H9 (cell line): Measurements from ENCODE around the gene RAB39A. TPM values are rescaled to one million over a fixed set of nuclear protein-coding genes. Genes with fewer than 3 reads are reported as not detected.

ENCODE experiments used
- DNase-seq: peaks from one replicate; pipeline ENCODE4 v3.0.0-alpha.2; 2017
- H2AFZ ChIP-seq: one replicate; pipeline ENCODE4 v1.6.1; 2013; ENCODE audit warnings: mild to moderate bottlenecking, low read length, control low read depth, moderate library complexity
- H2AK5ac ChIP-seq: 2 replicates; pipeline ENCODE4 v1.6.1; 2013; ENCODE audit warnings: low read length, control low read depth, mixed read lengths; ENCODE audit not compliant: insufficient read length
- H2BK120ac ChIP-seq: one replicate; pipeline ENCODE4 v1.6.1; 2013; ENCODE audit warnings: low read depth, mild to moderate bottlenecking, low read length, control low read depth, inconsistent platforms; ENCODE audit not compliant: poor library complexity, severe bottlenecking
- H2BK12ac ChIP-seq: 2 replicates; pipeline ENCODE4 v1.6.1; 2013; ENCODE audit warnings: low read length, control low read depth, mixed read lengths, low read depth; ENCODE audit not compliant: insufficient read length
- H2BK15ac ChIP-seq: 2 replicates; pipeline ENCODE4 v1.6.1; 2013; ENCODE audit warnings: low read depth, low read length, control low read depth
- H2BK20ac ChIP-seq: one replicate; pipeline ENCODE4 v1.6.1; 2013; ENCODE audit warnings: low read depth, mild to moderate bottlenecking, low read length, control low read depth, inconsistent platforms; ENCODE audit not compliant: poor library complexity, severe bottlenecking
- H2BK5ac ChIP-seq: 2 replicates; pipeline ENCODE4 v1.6.1; 2013; ENCODE audit warnings: low read length, control low read depth, mixed read lengths; ENCODE audit not compliant: insufficient read length
- H3K14ac ChIP-seq: 2 replicates; pipeline ENCODE4 v1.6.1; 2013; ENCODE audit warnings: low read length, control low read depth; ENCODE audit not compliant: insufficient read depth
- H3K18ac ChIP-seq: 2 replicates; pipeline ENCODE4 v1.6.1; 2013; ENCODE audit warnings: low read depth, mild to moderate bottlenecking, mixed read lengths, low read length, control low read depth; ENCODE audit not compliant: insufficient read length
- H3K23ac ChIP-seq: 2 replicates; pipeline ENCODE4 v1.6.1; 2013; ENCODE audit warnings: low read length, control low read depth, mixed read lengths, low read depth; ENCODE audit not compliant: insufficient read length
- H3K23me2 ChIP-seq: 2 replicates; pipeline ENCODE4 v1.6.1; 2013; ENCODE audit warnings: low read depth, mild to moderate bottlenecking, mixed read lengths, low read length, control low read depth; ENCODE audit not compliant: insufficient read length, poor library complexity, severe bottlenecking
- H3K27ac ChIP-seq: 2 replicates; pipeline ENCODE4 v1.5.1; 2013; ENCODE audit warnings: low read length, control low read depth, mixed read lengths, low read depth; ENCODE audit not compliant: insufficient read length
- H3K27me3 ChIP-seq: 2 replicates; pipeline ENCODE4 v1.6.1; 2013; ENCODE audit warnings: low read length, control low read depth, inconsistent platforms; ENCODE audit not compliant: insufficient read depth
- H3K4ac ChIP-seq: 2 replicates; pipeline ENCODE4 v1.6.1; 2013; ENCODE audit warnings: low read depth, mild to moderate bottlenecking, control low read depth, inconsistent platforms, low read length, moderate library complexity
- H3K4me1 ChIP-seq: 2 replicates; pipeline ENCODE4 v1.6.1; 2013; ENCODE audit warnings: low read length, control low read depth, inconsistent platforms; ENCODE audit not compliant: insufficient read depth
- H3K4me2 ChIP-seq: 2 replicates; pipeline ENCODE4 v1.6.1; 2013; ENCODE audit warnings: low read length, control low read depth, mixed read lengths; ENCODE audit not compliant: insufficient read length, insufficient read depth
- H3K56ac ChIP-seq: 2 replicates; pipeline ENCODE4 v1.6.1; 2013; ENCODE audit warnings: low read depth, mild to moderate bottlenecking, mixed read lengths, low read length, control low read depth; ENCODE audit not compliant: insufficient read length
- H3K79me1 ChIP-seq: 2 replicates; pipeline ENCODE4 v1.6.1; 2013; ENCODE audit warnings: low read depth, mild to moderate bottlenecking, moderate library complexity, low read length, control low read depth, inconsistent platforms; ENCODE audit not compliant: insufficient read depth, poor library complexity, severe bottlenecking
- H3K79me2 ChIP-seq: 2 replicates; pipeline ENCODE4 v1.6.1; 2013; ENCODE audit warnings: low read length, control low read depth, inconsistent platforms; ENCODE audit not compliant: insufficient read depth
- H3K9ac ChIP-seq: 2 replicates; pipeline ENCODE4 v1.6.1; 2013; ENCODE audit warnings: low read length, control low read depth, mixed read lengths; ENCODE audit not compliant: insufficient read length; ENCODE audit errors: extremely low read depth
- H3K9me3 ChIP-seq: one replicate; pipeline ENCODE4 v1.6.1; 2013; ENCODE audit warnings: low read depth, low read length, inconsistent platforms; ENCODE audit not compliant: control insufficient read depth
- H3T11ph ChIP-seq: one replicate; pipeline ENCODE4 v1.6.1; 2013; ENCODE audit warnings: mild to moderate bottlenecking, low read length, control low read depth, inconsistent platforms
- H4K20me1 ChIP-seq: one replicate; pipeline ENCODE4 v1.6.1; 2013; ENCODE audit not compliant: control insufficient read depth, insufficient read length, insufficient read depth
- H4K5ac ChIP-seq: 2 replicates; pipeline ENCODE4 v1.6.1; 2013; ENCODE audit warnings: low read depth, mild to moderate bottlenecking, mixed read lengths, low read length, control low read depth; ENCODE audit not compliant: insufficient read length
- H4K8ac ChIP-seq: replicated peaks from 2 replicates; pipeline ENCODE4 v1.6.1; 2013; ENCODE audit warnings: low read length, control low read depth, mixed read lengths, low read depth; ENCODE audit not compliant: insufficient read length
- H4K91ac ChIP-seq: 2 replicates; pipeline ENCODE4 v1.6.1; 2013; ENCODE audit warnings: low read depth, mild to moderate bottlenecking, moderate library complexity, mixed read lengths, low read length, control low read depth; ENCODE audit not compliant: insufficient read length
- H3K27ac Mint-ChIP-seq, 3 experiments: 2 replicates in 2 of 3; 3 replicates in 1 of 3; pipeline ENCODE4 v1.8.0; 2020 to 2021; ENCODE audit warnings: mixed read lengths in 3 of 3, mild to moderate bottlenecking in 1 of 3, moderate library complexity in 1 of 3
- H3K27me3 Mint-ChIP-seq: 2 replicates; pipeline ENCODE4 v1.8.0; 2021; ENCODE audit warnings: low read depth, mild to moderate bottlenecking, moderate library complexity, mixed read lengths
- H3K36me3 Mint-ChIP-seq, 3 experiments: 2 replicates in 2 of 3; 3 replicates in 1 of 3; pipeline ENCODE4 v1.8.0; 2020 to 2021; ENCODE audit warnings: low read depth in 3 of 3, mixed read lengths in 3 of 3; ENCODE audit not compliant: insufficient read depth in 1 of 3
- H3K4me1 Mint-ChIP-seq, 2 experiments: 2 replicates each; pipeline ENCODE4 v1.8.0; 2020; ENCODE audit warnings: mixed read lengths in 2 of 2
- H3K4me3 Mint-ChIP-seq, 2 experiments: 2 replicates in 1 of 2; 3 replicates in 1 of 2; pipeline ENCODE4 v1.8.0; 2020 to 2021; ENCODE audit warnings: mild to moderate bottlenecking in 2 of 2, mixed read lengths in 2 of 2, moderate library complexity in 1 of 2
- H3K9me3 Mint-ChIP-seq, 2 experiments: 2 replicates in 1 of 2; 3 replicates in 1 of 2; pipeline ENCODE4 v1.8.0; 2020; ENCODE audit warnings: mild to moderate bottlenecking in 2 of 2, mixed read lengths in 2 of 2, moderate library complexity in 1 of 2
- WGBS: extraction: QIAGEN DNeasy Blood & Tissue Kit; methylation state at CpG from one replicate; pipeline ENCODE4 v1.1.7; 2013; ENCODE audit warnings: missing lambda C conversion rate, low lambda C conversion rate, mixed read lengths; ENCODE audit not compliant: insufficient read length; ENCODE audit errors: extremely low coverage; 5-methylcytosine and 5-hydroxymethylcytosine counted together
- total RNA-seq: library from RNA; stranded (reverse); gene quantifications from 2 replicates; pipeline ENCODE4 v1.2.1, GENCODE V29; 2021
- TF ChIP-seq, protein P1 (sequence below): fragments of 200-600 bp; sonication (generic); conservative IDR thresholded peaks from 3 replicates; pipeline ENCODE4 v1.8.0; 2021; ENCODE audit warnings: antibody characterized with exemption, mild to moderate bottlenecking

The RAB39A gene
- total RNA-seq, 1 experiment from 2014 or later: 9.7 TPM

DNA sequence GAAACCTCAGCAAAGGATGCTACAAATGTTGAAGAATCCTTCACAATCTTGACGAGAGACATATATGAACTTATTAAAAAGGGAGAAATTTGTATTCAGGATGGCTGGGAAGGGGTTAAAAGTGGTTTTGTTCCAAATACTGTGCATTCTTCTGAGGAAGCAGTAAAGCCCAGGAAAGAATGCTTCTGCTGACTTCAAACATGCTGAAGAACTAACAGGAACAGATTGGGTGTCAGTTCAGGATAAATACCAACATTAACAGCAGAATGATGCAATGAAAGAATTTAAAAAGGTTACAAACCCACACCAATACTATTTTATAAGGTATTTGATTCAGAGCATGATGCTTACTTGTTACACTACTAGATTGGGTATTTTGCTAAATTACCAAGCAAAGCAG, 33.9 kb downstream of the RAB39A start:
- Histone ChIP-seq H3K23ac (no peak overlapping the region), H2AK5ac (no peak overlapping the region), H3K79me2 (no peaks in the 10 kb centered on the region), H4K5ac (no peak overlapping the region), H2BK12ac (no peak overlapping the region), H3T11ph (no peak overlapping the region), H3K4me2 (no peak overlapping the region), H2BK5ac (no peak overlapping the region), H3K23me2 (no peaks in the 10 kb centered on the region), H4K91ac (no peak overlapping the region), H3K9ac (no peak overlapping the region), H2BK120ac (no peak overlapping the region), H2AFZ (no peak overlapping the region), H3K9me3 (no peaks in the 10 kb centered on the region), H3K27me3 (no peaks in the 10 kb centered on the region), H2BK20ac (no peak overlapping the region), H3K18ac (no peak overlapping the region), H3K79me1 (no peaks in the 10 kb centered on the region), H3K14ac (no peak overlapping the region), H2BK15ac (no peak overlapping the region), H3K4ac (no peak overlapping the region), H3K27ac (no peak overlapping the region), H3K4me1 (no peaks in the 10 kb centered on the region), H3K56ac (no peak overlapping the region), H4K20me1 (no peaks in the 10 kb centered on the region), H4K8ac (no peak overlapping the region)
- Mint-ChIP-seq H3K27me3 (no peaks in the 10 kb centered on the region), H3K27ac (0 out of 7 replicates have a peak overlapping the region, but pooled peaks of 1 of the 3 experiments have one; percentile 13), H3K4me3 (no peak overlapping the region), H3K9me3 (no peaks in the 10 kb centered on the region), H3K4me1 (peaks cover 0 to 12% of the 10 kb centered on the region in 2 experiments; a peak in 3 of 4 replicates), H3K36me3 (peaks cover 4 to 21% (median 15%) of the 10 kb centered on the region in 3 experiments; a peak in 5 of 7 replicates)
- TF ChIP-seq, protein P1, sequence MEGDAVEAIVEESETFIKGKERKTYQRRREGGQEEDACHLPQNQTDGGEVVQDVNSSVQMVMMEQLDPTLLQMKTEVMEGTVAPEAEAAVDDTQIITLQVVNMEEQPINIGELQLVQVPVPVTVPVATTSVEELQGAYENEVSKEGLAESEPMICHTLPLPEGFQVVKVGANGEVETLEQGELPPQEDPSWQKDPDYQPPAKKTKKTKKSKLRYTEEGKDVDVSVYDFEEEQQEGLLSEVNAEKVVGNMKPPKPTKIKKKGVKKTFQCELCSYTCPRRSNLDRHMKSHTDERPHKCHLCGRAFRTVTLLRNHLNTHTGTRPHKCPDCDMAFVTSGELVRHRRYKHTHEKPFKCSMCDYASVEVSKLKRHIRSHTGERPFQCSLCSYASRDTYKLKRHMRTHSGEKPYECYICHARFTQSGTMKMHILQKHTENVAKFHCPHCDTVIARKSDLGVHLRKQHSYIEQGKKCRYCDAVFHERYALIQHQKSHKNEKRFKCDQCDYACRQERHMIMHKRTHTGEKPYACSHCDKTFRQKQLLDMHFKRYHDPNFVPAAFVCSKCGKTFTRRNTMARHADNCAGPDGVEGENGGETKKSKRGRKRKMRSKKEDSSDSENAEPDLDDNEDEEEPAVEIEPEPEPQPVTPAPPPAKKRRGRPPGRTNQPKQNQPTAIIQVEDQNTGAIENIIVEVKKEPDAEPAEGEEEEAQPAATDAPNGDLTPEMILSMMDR: no peak
- WGBS: no CpG with 5 or more reads among the region's 1 CpG
- DNase-seq: no peak
